HG02885 (cell line): Measurements from ENCODE around the gene ZFYVE19.
A peak's percentile ranks its signal among the peaks of the same experiment; 100 is the strongest.
"Not testable (repeated sequence)": the region's sequence is repeated elsewhere in the genome, so short reads cannot be mapped to it uniquely, and the experiment has no call there.

ENCODE experiments used
- ATAC-seq: cut with Tn5 transposase; IDR thresholded peaks from one replicate; pipeline ENCODE4 v1.9.1; 2021; ENCODE audit warnings: mild to moderate bottlenecking; ENCODE audit not compliant: unreplicated experiment, poor library complexity

Gene ZFYVE19

DNA sequence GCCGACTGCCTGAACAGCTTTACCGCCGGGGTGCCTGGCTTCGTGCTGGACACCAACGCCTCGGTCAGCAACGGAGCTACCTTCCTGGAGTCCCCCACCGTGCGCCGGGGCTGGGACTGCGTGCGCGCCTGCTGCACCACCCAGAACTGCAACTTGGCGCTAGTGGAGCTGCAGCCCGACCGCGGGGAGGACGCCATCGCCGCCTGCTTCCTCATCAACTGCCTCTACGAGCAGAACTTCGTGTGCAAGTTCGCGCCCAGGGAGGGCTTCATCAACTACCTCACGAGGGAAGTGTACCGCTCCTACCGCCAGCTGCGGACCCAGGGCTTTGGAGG lies 37.8 kb downstream of the ZFYVE19 start:
- ATAC-seq, result no peak

DNA sequence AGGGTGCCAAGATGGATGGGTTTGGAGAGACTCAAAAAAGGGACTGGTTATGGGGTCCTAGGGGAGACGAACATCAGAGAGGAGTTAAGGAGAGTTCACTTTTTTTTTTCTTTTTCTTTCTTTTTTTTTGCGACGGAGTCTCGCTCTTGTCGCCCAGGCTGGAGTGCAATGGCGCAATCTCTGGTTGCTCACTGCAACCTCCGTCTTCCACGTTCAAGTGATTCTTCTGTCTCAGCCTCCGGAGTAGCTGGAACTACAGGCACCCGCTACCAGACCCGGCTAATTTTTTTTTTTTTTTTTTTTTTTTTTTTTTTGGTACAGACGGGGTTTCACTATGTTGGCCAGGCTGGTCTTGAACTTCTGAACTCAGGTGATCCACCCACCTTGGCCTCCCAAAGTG lies 38.1 kb downstream of the ZFYVE19 start:
- ATAC-seq, result no peak

DNA sequence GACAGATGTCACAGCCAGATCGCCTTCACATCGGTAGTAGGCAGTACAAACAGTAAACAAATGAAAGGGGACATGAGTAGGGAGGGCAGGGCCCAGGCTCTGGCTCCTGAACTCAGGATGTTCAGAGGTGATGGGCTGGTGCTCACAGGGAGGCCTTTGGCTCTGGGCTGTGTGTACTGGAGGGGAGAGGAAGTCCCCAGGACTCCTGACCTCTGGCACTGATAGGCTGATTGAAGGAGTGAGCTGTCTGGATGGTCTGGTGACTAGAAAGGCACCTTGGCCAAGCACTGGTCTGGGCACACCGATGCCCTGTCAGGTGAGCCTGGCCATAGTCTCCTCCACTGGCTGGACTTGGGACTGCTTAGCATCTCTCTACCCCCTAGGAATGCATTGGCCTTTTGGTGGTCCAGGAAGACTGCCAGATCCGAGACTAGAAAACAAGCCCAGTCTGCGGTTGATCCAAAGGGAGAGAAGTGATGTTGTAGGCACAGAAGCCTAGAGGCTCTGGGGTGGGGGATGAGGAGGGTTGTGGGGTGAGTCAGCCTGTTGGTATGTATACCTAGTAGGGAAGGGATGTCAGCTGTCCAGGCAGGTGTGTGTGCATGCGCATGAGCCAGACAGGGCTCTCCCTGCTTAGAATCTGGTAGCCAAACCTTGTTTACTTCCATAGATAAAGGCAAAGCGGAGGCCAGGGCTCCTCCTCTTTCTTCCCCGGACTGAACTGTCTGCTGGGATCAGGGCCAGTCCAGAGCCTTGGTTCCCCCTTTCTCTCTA lies 38.8 kb downstream of the ZFYVE19 start:
- ATAC-seq, result no peak

DNA sequence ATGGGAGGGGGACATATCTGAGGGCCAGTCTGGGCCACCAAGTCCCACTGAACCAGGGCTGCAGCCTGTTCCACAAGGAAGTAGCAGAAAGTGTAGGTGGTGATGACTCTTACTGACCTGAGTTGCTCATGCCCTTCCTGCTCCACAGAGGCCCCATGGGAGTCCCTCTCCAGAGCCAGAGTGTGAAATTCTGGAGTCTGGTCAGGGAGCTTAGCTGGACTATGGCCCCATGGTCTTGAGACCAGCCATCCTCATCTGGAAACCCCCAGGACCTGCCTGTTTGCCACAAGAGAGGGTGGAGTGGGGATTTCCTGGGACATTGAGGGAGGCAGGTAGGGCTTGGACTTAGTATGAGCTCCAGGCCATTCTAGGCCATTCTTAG lies 39.9 kb downstream of the ZFYVE19 start:
- ATAC-seq, result peak; percentile 11

DNA sequence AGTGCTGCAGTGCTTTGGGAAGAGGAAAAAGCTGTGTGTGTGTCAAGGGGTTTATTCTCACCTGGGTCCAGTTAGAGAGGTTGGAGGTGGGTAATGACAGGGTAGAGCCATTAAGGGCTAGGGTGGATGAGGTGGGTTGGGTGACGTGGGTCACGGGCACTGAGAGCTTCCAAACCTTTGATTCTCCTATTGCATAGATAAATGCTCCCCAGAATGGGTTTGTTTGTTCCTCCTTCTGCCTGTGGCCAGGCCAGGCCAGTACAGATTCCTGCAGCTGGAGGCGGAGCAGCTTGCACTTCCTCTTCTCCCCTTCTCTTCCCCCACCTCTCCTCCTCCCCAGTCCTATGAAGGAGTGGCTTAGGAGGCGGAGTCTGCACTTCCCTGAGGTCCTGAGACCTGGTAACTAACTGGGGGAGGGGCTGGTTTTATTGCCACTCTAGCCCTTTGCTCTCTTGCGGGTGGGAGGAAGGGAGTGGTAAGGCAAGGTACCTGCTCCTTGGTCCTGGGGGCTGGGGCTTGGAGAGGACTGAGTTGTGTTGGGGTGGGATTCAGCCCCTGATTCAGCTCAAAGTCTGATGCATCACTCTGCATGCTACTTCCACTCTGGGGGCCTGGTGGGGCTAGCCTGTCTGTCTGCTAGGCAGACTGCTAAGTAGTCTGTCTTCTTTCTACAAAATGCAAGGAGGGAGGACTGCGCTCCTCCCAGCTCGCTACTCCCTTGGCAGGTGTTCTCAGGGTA lies 40.5 kb downstream of the ZFYVE19 start:
- peak; percentile 57 for ATAC-seq

DNA sequence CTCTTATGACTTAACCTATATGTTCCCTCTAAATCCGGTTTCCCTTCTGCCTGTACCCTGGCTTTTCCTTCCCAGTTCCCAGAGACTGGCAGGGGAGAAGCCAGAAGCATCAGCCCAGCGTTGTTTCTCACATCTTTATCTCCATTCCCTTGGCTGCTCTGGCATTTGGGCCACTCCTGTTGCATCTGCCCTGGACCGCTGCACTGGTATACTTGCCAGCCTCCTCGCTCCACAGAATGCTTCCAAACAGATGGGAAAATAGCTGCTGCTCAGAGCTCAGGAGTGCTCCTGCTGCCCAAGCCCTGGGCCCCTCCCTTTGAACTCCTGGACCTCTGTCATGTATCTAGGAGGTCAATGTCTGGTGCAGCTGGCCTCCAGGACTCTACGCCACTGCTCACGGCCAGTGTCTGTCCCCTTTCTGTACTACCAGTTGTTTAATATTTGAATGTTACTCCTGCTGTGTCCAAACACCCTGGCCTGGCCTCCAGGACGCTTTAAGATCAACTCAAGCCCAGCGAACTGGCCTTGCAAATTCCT lies 43.8 kb downstream of the ZFYVE19 start:
- ATAC-seq, result no peak

DNA sequence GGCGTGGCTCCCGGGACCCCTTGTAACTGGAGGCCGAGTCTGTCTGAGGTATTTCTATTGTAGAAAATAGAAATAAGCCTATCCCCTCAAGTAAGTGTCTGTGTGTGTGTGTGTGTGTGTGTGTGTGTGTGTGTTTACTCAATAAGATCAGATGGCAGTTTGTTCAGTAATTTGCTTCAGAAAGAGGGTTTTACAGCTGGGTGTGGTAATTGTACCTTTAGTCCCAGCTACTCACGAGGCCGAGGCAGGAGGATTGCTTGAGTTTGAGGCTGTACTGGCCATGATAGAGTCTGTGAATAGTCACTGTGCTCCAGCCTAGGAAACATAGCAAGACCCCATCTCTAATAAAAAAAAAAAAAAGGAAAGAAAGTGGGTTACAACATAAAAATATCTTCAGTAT lies 45.6 kb downstream of the ZFYVE19 start:
- ATAC-seq, result no peak

DNA sequence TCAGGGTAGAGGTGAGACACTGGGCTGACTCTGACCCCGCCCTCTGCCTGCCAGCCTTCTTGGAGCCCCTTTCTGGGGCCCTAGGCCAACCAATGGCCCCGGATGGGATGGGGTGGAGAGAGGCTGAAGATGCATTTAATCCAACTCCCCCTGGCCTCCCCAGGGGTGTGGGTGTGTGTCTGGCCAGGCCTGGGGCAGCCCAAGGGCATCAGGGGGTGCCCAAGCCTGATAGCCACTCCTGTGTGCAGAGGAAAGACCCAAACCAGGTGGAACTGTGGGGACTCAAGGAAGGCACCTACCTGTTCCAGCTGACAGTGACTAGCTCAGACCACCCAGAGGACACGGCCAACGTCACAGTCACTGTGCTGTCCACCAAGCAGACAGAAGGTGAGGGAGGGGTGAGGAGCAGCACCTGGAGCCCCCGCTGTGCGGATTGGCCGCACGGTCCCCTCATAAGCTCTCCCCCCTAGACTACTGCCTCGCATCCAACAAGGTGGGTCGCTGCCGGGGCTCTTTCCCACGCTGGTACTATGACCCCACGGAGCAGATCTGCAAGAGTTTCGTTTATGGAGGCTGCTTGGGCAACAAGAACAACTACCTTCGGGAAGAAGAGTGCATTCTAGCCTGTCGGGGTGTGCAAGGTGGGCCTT lies 46.5 kb downstream of the ZFYVE19 start:
- no peak for ATAC-seq

DNA sequence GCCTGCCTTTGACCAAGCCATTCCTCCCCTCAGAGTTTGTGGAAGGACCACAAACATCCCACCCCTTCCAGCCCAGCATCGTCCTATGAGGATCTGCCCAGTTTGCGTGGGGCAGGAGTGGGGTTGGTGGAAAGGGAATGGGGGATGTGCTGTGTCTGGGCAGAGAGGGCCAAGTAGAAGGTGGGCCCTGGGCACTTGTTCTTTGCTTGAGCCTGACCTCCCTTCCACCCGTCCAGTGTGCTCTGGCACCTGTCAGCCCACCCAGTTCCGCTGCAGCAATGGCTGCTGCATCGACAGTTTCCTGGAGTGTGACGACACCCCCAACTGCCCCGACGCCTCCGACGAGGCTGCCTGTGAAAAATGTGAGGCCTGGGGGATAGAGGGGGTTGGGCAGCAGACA lies 47.3 kb downstream of the ZFYVE19 start:
- no peak for ATAC-seq

DNA sequence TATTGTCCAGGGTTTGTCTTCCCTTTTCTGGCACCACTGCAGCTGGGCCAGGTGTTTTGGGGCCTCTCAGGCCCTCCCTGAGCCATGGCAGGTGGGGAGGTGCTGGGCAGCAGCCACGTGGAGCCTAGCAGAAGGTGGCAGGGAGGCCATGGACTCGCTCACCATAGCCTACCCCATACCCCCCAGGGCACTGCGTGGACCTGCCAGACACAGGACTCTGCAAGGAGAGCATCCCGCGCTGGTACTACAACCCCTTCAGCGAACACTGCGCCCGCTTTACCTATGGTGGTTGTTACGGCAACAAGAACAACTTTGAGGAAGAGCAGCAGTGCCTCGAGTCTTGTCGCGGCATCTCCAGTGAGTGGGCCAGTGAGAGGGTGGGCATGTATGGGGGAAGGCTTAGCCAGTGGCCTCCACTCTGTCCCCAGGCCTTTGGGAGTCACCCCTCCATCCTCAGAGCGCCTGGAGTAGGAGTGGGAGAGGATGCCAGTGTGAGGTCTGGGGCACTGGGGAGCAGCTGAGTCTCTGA lies 48.9 kb downstream of the ZFYVE19 start:
- ATAC-seq, result no peak

DNA sequence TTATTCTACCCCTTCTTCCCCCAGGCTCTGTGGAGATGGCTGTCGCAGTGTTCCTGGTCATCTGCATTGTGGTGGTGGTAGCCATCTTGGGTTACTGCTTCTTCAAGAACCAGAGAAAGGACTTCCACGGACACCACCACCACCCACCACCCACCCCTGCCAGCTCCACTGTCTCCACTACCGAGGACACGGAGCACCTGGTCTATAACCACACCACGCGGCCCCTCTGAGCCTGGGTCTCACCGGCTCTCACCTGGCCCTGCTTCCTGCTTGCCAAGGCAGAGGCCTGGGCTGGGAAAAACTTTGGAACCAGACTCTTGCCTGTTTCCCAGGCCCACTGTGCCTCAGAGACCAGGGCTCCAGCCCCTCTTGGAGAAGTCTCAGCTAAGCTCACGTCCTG lies 49.9 kb downstream of the ZFYVE19 start:
- no peak for ATAC-seq

DNA sequence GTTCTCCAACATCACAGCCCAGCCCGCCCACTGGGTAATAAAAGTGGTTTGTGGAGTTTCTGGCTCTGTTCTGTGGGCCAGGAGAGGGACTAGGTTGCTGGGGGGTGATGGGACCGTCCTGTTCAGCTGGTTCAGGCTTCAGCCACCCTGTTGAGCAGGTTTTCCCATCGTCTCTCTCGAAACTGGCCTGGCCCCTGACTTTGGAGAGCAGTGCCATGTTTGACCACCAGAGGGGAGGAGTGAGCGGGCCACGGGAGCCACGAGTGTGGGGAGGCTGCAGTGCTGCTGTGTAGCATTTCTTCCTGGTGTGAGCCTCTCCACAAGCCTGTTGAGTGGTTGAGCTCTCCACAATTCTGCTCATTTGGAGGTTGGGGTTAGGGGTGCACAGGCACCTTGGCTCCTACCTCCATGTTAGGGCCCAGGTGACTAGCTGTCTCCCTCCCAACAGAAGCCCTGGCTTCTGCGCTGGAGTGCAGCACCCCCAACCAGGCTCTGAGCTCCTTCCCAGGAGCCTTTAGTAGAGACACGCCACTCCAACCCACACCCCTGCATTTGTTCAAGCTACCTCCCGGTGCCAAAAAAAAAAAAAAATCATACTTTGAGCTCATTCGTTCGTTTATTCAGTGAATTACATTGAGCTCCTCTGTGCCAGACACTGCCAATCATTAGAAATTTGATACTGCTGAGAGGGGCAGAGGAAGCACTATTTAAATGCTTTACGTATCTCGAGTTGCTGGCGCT lies 50.9 kb downstream of the ZFYVE19 start:
- peak; percentile 72 for ATAC-seq

DNA sequence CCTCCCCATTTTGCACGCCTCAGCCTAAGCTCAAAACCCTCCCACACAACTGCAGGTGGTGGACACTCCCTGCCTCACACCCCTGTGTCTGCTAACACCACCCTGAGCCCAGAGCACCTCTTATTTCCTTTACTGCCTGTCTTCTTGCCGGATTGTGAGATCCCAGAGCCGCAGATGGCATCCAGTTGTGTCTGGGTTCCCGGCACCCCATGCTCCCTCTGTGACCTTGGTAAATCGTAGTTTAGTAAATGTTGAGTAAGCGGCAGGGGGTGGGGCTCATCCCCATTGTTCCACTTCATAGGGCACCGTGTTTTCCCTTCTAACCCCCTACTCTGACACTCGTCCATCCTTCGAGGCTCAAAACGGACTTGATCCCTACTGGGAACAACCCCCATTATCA lies 51.8 kb downstream of the ZFYVE19 start:
- no peak for ATAC-seq

DNA sequence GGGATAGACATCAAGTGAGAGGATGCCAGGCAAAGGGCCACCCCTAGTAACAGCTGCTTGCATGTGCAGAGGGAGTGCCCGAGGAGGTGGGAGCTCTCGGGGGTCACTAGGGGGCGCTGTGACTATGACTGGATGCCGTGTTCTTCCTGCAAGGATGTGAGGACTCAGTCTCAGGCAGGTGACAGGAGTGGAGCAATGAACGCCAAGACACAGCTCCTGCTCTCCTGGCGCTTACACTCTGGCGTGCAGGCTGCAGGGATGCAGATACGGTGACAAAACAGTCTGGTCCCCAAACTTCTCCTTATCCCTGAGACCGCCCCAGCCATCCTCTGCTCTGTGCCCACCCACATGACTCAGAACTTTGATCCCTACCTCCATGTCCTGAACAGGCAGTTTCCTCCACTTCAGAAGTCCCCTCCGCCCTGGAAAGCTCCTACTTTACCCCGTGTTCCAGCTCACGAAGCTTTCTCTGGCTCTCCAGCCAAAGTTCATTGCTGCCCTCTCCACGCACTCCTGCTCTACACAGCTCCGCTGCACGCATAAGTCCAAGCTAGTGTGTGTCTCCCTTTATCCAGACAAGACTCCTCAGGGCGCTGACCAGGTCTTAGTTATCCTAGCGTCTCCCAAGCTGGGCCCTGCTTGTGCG lies 52.4 kb downstream of the ZFYVE19 start:
- no peak for ATAC-seq

DNA sequence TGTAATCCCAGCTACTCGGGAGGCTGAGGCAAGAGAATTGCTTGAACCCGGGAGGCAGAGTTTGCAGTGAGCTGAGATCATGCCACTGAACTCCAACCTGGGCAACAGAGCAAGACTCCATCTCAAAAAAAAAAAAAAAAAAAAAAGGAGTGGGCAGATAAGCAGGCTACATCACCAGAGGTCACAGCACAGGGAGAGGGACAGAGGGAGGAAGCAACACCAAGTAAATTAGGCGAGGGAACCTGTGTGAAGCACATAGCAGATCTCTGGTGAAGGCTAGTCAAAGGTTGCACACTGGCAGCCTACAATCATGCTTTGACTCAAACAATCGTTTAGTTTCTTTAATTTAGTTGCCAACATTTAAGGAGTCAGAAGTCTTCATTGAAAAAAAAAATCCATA lies 54.3 kb downstream of the ZFYVE19 start:
- ATAC-seq, result not testable (repeated sequence)

DNA sequence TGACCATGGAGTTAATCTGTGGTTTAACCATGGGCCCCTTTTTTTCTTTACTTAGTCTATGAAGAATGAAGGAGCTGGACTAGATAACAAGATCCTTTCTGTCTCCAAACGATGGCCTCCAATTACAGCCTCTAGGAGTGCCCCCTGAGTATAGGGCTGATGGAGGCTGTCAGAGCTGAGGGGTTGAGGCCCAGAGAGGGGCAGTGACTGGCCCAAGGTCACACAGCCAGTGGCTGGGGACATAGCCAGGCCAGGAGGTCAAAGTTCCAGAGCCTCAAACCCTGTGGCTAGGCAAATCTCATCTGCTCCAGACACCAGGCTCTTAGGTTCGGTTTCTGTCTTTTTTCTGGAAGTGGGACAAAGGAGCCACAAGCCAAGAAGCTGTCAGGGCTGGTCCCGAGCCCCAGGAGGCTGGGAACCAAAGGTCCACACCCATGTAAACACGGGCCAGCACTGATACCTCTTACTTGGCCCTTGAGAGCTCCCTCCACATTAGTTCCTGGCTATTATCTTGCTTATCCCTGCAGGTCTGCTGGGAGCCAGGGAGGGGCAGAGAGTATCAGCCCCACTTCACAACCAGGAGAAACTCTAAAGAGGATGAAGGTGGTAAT lies 56.9 kb downstream of the ZFYVE19 start:
- ATAC-seq, result no peak
